ENCODE data around the gene ACTL6B. TPM values are rescaled to one million over a fixed set of nuclear protein-coding genes. Genes with fewer than 3 reads are reported as not detected.
A peak's percentile ranks its signal among the peaks of the same experiment; 100 is the strongest.

Gene ACTL6B
- total and polyA plus RNA-seq, 10 donors = not detected

- intact Hi-C loops (cut with DNase I; ENCODE audit: low total_unique reads) = no loop called here
- Histone ChIP-seq H3K4me1 (peaks cover 39 to 71% (median 62%) of the 10 kb centered on the region in 6 donors), H3K4me3 (peak overlapping the region in 5 of 8 donors; percentile 4 to 97 (median 88)), H3K36me3 (peaks cover 0 to 33% (median 22%) of the 10 kb centered on the region in 6 donors), H3K27me3 (replicated peaks in 1 of 7) (no peaks in the 10 kb centered on the region), H3K27ac (peak overlapping the region in 3 of 8 donors; percentile 7 to 32 (median 23)), H3K9me3 (no peaks in the 10 kb centered on the region)
- DNase-seq = peak; percentile 94
- peak; percentile 84 to 99 (median 96) for TF ChIP-seq CTCF (IDR thresholded peaks at IDR 0.05 in 8 of 11, conservative IDR thresholded peaks at IDR 0.05 in 3 of 11)
- TF ChIP-seq POLR2AphosphoS5 (IDR thresholded peaks at IDR 0.05) = peak; percentile 52 to 74 (median 59)
- TF ChIP-seq POLR2A (IDR thresholded peaks at IDR 0.05) = no peak
- 29 to 40% (median 34%) methylated on average over 25 to 28 of the region's 28 CpGs for WGBS, 5 donors
Observed at GRCh38 chr7:100691676-100692577, 35.7 kb upstream of the ACTL6B start.

- Histone ChIP-seq H3K4me3 (no peak overlapping the region), H3K27me3 (replicated peaks in 1 of 7) (no peaks in the 10 kb centered on the region), H3K4me1 (peaks cover 36 to 59% (median 50%) of the 10 kb centered on the region in 6 donors), H3K9me3 (no peaks in the 10 kb centered on the region), H3K27ac (peak overlapping the region in 2 of 8 donors; percentile 21 to 42), H3K36me3 (peaks cover 0 to 58% (median 46%) of the 10 kb centered on the region in 6 donors)
- WGBS, 5 donors = 75 to 90% (median 81%) methylated on average over 17 to 18 of the region's 18 CpGs
- DNase-seq = no peak
- TF ChIP-seq POLR2AphosphoS5 (IDR thresholded peaks at IDR 0.05) (peak in 1 of 3 donors; percentile 41), CTCF (IDR thresholded peaks at IDR 0.05 in 8 of 11, conservative IDR thresholded peaks at IDR 0.05 in 3 of 11) (no peak)
- intact Hi-C loops (cut with DNase I; ENCODE audit: low total_unique reads) = no loop called here
Observed at GRCh38 chr7:100689230-100690135, 33.2 kb upstream of the ACTL6B start.

- intact Hi-C loops (cut with DNase I; ENCODE audit: low total_unique reads) = no loop called here
- TF ChIP-seq POLR2A (IDR thresholded peaks at IDR 0.05) (no peak), POLR2AphosphoS5 (IDR thresholded peaks at IDR 0.05) (peak in 1 of 3 donors; percentile 15)
- peaks cover 0 to 68% (median 57%) of the 10 kb centered on the region in 6 donors for H3K36me3 ChIP-seq
- peak overlapping the region in 2 of 8 donors; percentile 11 to 13 for H3K27ac ChIP-seq
- H3K27me3 ChIP-seq (replicated peaks in 1 of 7) = no peaks in the 10 kb centered on the region
- DNase-seq = no peak
- no peaks in the 10 kb centered on the region for H3K9me3 ChIP-seq
- peaks cover 36 to 57% (median 47%) of the 10 kb centered on the region in 6 donors for H3K4me1 ChIP-seq
- H3K4me3 ChIP-seq = no peak overlapping the region
- WGBS, 5 donors = 86 to 93% (median 88%) methylated on average over 16 of the region's 16 CpGs
Observed at GRCh38 chr7:100688326-100688860, 32.1 kb upstream of the ACTL6B start.

GRCh38 chr7:100687751-100688300 lies 31.6 kb upstream of the ACTL6B start:
- Histone ChIP-seq H3K9me3 (no peaks in the 10 kb centered on the region), H3K27ac (peak overlapping the region in 2 of 8 donors; percentile 11 to 13), H3K36me3 (peaks cover 0 to 74% (median 63%) of the 10 kb centered on the region in 6 donors), H3K4me1 (peaks cover 32 to 51% (median 42%) of the 10 kb centered on the region in 6 donors), H3K4me3 (no peak overlapping the region), H3K27me3 (replicated peaks in 1 of 7) (no peaks in the 10 kb centered on the region)
- intact Hi-C loops (cut with DNase I; ENCODE audit: low total_unique reads) = no loop called here
- TF ChIP-seq POLR2AphosphoS5 (IDR thresholded peaks at IDR 0.05) = peak in 1 of 3 donors; percentile 17
- no peak for TF ChIP-seq CTCF (IDR thresholded peaks at IDR 0.05 in 8 of 11, conservative IDR thresholded peaks at IDR 0.05 in 3 of 11)
- no peak for DNase-seq
- WGBS, 5 donors = 80 to 90% (median 85%) methylated on average over 23 to 25 of the region's 25 CpGs
